Esophagus muscularis mucosa (tissue), 4 donors: Measurements from ENCODE around the gene FAM222A. TPM values are rescaled to one million over a fixed set of nuclear protein-coding genes. Genes with fewer than 3 reads are reported as not detected.

Source experiments
- DNase-seq: peaks from one replicate; pipeline ENCODE4 v3.0.0-alpha.2; 2017; ENCODE audit errors: extremely low spot score
- H3K27ac ChIP-seq, 4 donors: fragments of 200-600 bp; sonication (generic); replicated peaks in 1 of 4; 1 replicate in 3 of 4; 2 replicates in 1 of 4; pipeline ENCODE4 v1.5.1; 2016 to 2019; ENCODE audit warnings: mild to moderate bottlenecking in 1 of 4
- H3K27me3 ChIP-seq, 4 donors: fragments of 200-600 bp; sonication (generic); one replicate each; pipeline versions ENCODE4 v1.5.1 to v1.6.0; 2016 to 2019
- H3K36me3 ChIP-seq, 4 donors: fragments of 200-600 bp; sonication (generic); one replicate each; pipeline ENCODE4 v1.5.1; 2016 to 2019
- H3K4me1 ChIP-seq, 4 donors: fragments of 200-600 bp; sonication (generic); one replicate each; pipeline ENCODE4 v1.5.1; 2016 to 2019
- H3K4me3 ChIP-seq, 4 donors: fragments of 200-600 bp; sonication (generic); 1 replicate in 2 of 4; 2 replicates in 2 of 4; pipeline ENCODE4 v1.5.1; 2016 to 2019; ENCODE audit warnings: mild to moderate bottlenecking in 4 of 4, moderate library complexity in 1 of 4
- H3K9me3 ChIP-seq, 4 donors: fragments of 200-600 bp; sonication (generic); 1 replicate in 3 of 4; 2 replicates in 1 of 4; pipeline ENCODE4 v1.5.1; 2016 to 2019
- CTCF ChIP-seq, 3 experiments: fragments of 200-600 bp in 2 of 3; fragments of 450-650 bp in 1 of 3; sonication (generic) in 2 of 3; IDR thresholded peaks; one replicate each; pipeline ENCODE4 v1.5.1; 2017 to 2019; ENCODE audit warnings: antibody characterized with exemption in 3 of 3, mild to moderate bottlenecking in 2 of 3, moderate library complexity in 1 of 3
- EP300 ChIP-seq: sonication (generic); formaldehyde crosslinking; IDR thresholded peaks from one replicate; pipeline ENCODE4 v1.6.1; 2017; ENCODE audit warnings: antibody characterized with exemption
- POLR2A ChIP-seq: fragments of 450-650 bp; IDR thresholded peaks from one replicate; pipeline ENCODE4 v1.6.1; 2017; ENCODE audit warnings: antibody characterized with exemption, moderate library complexity, mild to moderate bottlenecking, low read depth
- POLR2AphosphoS5 ChIP-seq, 2 donors: sonication (generic); formaldehyde crosslinking; IDR thresholded peaks; one replicate each; pipeline ENCODE4 v1.6.1; 2017; ENCODE audit warnings: antibody characterized with exemption in 2 of 2
- WGBS: methylation state at CpG from one replicate; pipeline ENCODE4 v1.1.5; 2018; 5-methylcytosine and 5-hydroxymethylcytosine counted together
- intact Hi-C: fragments of 100-400 bp; cut with DNase I; formaldehyde crosslinking; loops from one replicate; pipeline ENCODE4 v1.15.1; 2023
- total RNA-seq, 4 donors: library from RNA; depleted of rRNA; stranded (reverse); fragments of >200 nt; gene quantifications; one replicate each; pipeline versions ENCODE4 v1.1.0 to v1.2.1, GENCODE V29; 2016

Gene FAM222A
- total RNA-seq, 4 donors from 2014 or later: 0.42 to 3.8 (median 3.2) TPM

DNA sequence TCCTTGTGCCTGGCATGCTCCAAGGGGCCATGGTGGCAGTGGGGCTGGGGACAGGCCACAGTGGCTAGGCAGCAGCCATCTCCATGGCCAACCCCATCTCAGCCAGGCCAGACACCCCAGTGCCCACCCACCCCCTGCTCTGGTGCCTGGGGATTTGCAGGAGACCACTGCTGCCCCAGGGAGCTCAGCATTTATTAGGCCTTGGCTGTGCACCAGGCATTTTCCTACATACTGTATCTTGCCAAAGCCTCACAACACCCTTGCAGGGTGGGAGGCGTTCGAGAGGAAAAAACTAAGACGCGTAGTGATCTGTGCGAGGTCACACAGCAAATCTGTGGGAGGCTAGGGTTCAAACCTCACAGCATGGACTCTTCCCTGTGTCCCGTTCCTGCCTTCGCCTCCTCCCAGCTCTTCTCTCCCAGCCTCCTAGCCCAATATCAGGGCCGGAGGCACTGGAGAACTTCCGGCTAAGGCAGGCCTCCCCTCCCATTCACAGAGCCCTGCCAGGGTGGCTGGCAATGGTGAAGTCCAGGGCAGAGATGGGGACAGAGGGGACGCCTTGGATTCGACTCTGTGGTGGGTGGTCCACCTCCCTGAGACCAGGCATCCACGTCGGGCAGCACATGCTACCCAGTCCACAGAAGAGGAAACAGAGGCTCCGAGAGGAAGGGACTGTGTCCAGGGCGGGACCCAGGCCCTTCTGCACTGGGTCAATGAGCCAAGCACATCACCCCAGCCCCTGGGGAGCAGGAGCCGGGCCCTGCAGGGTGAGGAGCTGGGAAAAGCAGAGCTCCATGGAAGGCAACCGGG, 57.4 kb downstream of the FAM222A start:
- no peak overlapping the region for H3K27ac ChIP-seq
- no peak for DNase-seq
- H3K4me1 ChIP-seq: peaks cover 0 to 20% (median 14%) of the 10 kb centered on the region in 4 donors
- WGBS: 88% methylated on average over 17 of the region's 17 CpGs
- TF ChIP-seq CTCF (IDR thresholded peaks at IDR 0.05): no peak
- no peak for TF ChIP-seq POLR2A
- no peak for TF ChIP-seq POLR2AphosphoS5 (IDR thresholded peaks at IDR 0.05)
- TF ChIP-seq EP300: no peak
- no peaks in the 10 kb centered on the region for H3K9me3 ChIP-seq
- H3K36me3 ChIP-seq: peaks cover 0 to 10% (median 0%) of the 10 kb centered on the region in 4 donors
- H3K4me3 ChIP-seq: no peak overlapping the region
- H3K27me3 ChIP-seq: peaks cover 0 to 3% (median 0%) of the 10 kb centered on the region in 4 donors
- intact Hi-C loops: loop anchor here (5.0 to 10.0 kb wide), 3 partner anchors 49 to 346 kb away; no protein-coding TSS in a partner anchor

DNA sequence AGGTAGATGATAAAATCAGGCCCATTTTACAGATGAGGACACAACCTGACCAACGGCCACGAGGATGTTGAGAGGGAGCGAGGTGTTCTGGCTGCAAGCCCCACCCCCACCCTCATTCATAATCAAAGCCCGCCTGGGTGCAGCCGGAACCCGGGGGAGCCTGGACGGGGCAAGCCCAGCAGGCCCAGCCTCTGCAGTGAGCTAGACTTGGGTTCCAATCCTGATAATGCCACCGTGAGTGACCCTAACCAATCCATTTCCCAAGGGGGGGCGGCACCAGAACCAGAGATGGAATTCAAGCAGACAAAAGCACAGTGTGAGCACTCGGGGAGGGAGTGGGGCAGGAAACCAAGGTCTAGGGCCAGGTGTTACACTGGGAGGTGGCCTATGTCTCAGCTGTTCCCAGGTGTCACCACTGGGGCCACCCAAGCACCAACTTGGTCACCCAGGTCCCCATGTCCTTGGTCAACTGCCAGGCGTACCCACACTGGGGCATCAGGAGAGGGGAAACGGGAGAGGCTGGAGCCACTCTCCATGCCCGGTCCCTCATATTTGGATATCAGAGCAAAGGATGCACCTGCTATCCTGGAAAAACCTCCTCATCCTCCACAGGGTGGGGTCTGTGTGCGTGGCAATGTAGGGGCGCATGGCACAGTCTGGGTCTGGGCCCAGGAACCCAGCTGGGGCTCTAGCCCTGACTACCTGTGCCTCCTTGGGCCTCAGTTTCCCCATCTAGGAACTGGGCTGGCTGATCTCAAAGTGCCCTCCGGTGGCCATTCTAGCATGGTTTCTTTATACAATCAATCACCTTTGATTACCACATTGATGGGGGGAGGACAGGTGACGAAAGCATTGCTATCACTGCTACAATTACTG, 58.4 kb downstream of the FAM222A start:
- no peaks in the 10 kb centered on the region for H3K9me3 ChIP-seq
- H3K27ac ChIP-seq: no peak overlapping the region
- peaks cover 0 to 3% (median 0%) of the 10 kb centered on the region in 4 donors for H3K27me3 ChIP-seq
- H3K4me3 ChIP-seq: no peak overlapping the region
- H3K36me3 ChIP-seq: peaks cover 0 to 10% (median 0%) of the 10 kb centered on the region in 4 donors
- peaks cover 6 to 20% (median 14%) of the 10 kb centered on the region in 4 donors for H3K4me1 ChIP-seq
- TF ChIP-seq POLR2AphosphoS5 (IDR thresholded peaks at IDR 0.05): no peak
- TF ChIP-seq EP300: no peak
- TF ChIP-seq CTCF (IDR thresholded peaks at IDR 0.05): no peak
- TF ChIP-seq POLR2A: no peak
- intact Hi-C loops: loop anchor here (5.0 to 10.0 kb wide), 3 partner anchors 50 to 347 kb away; no protein-coding TSS in a partner anchor
- no peak for DNase-seq
- WGBS: 87% methylated on average over 6 of the region's 17 CpGs

GRCh38 chr12:109772622-109773321, 59.1 kb downstream of the FAM222A start:
- no peak for DNase-seq
- intact Hi-C loops: loop anchor here (5.0 to 10.0 kb wide), 3 partner anchors 50 to 348 kb away; no protein-coding TSS in a partner anchor
- Histone ChIP-seq H3K27ac (no peak overlapping the region), H3K9me3 (no peaks in the 10 kb centered on the region), H3K4me3 (no peak overlapping the region), H3K36me3 (peaks cover 0 to 10% (median 0%) of the 10 kb centered on the region in 4 donors), H3K4me1 (peaks cover 6 to 20% (median 14%) of the 10 kb centered on the region in 4 donors), H3K27me3 (peaks cover 0 to 3% (median 0%) of the 10 kb centered on the region in 4 donors)
- no peak for TF ChIP-seq EP300
- TF ChIP-seq CTCF (IDR thresholded peaks at IDR 0.05): no peak
- no peak for TF ChIP-seq POLR2A
- TF ChIP-seq POLR2AphosphoS5 (IDR thresholded peaks at IDR 0.05): no peak
- 63% methylated on average over 12 of the region's 12 CpGs for WGBS

- intact Hi-C loops: loop anchor here (5.0 to 10.0 kb wide), 3 partner anchors 51 to 349 kb away; no protein-coding TSS in a partner anchor
- Histone ChIP-seq H3K9me3 (peaks cover 0 to 3% (median under 1%) of the 10 kb centered on the region in 4 donors), H3K27me3 (peaks cover 0 to 3% (median 0%) of the 10 kb centered on the region in 4 donors), H3K4me3 (peak overlapping the region in 1 of 4 donors; percentile 14), H3K27ac (no peak overlapping the region), H3K36me3 (peaks cover 0 to 6% (median 0%) of the 10 kb centered on the region in 4 donors), H3K4me1 (peaks cover 6 to 20% (median 14%) of the 10 kb centered on the region in 4 donors)
- DNase-seq: no peak
- 55% methylated on average over 17 of the region's 21 CpGs for WGBS
- TF ChIP-seq POLR2AphosphoS5 (IDR thresholded peaks at IDR 0.05): no peak
- TF ChIP-seq CTCF (IDR thresholded peaks at IDR 0.05): no peak
- TF ChIP-seq EP300: no peak
- TF ChIP-seq POLR2A: no peak
Measured at GRCh38 chr12:109773384-109774011, 59.9 kb downstream of the FAM222A start.
